DOHH2 (cell line): Measurements from ENCODE around the gene BTBD16.

Experiments used
- H3F3A ChIP-seq: fragments of 200-600 bp; sonication (generic), shearing (Covaris generic); 2 replicates; pipeline ENCODE4 v1.6.0; 2016; ENCODE audit warnings: antibody characterized with exemption, mild to moderate bottlenecking; ENCODE audit not compliant: control insufficient read depth, insufficient read depth
- H3K27ac ChIP-seq: fragments of 200-600 bp; sonication (generic); 2 replicates; pipeline ENCODE4 v1.5.1; 2014; ENCODE audit warnings: low read depth, mild to moderate bottlenecking, low read length, moderate library complexity
- H3K27me3 ChIP-seq: fragments of 200-600 bp; sonication (generic); 2 replicates; pipeline ENCODE4 v1.6.1; 2014; ENCODE audit warnings: mild to moderate bottlenecking, low read length, mixed read lengths; ENCODE audit not compliant: control insufficient read depth
- H3K36me3 ChIP-seq: fragments of 200-600 bp; sonication (generic); 2 replicates; pipeline ENCODE4 v1.6.1; 2014; ENCODE audit warnings: mild to moderate bottlenecking, low read length, moderate library complexity, mixed read lengths; ENCODE audit not compliant: control insufficient read depth
- H3K4me1 ChIP-seq: fragments of 200-600 bp; sonication (generic); 2 replicates; pipeline ENCODE4 v1.6.1; 2014; ENCODE audit warnings: mild to moderate bottlenecking, low read length, mixed read lengths; ENCODE audit not compliant: control insufficient read depth
- H3K4me2 ChIP-seq: fragments of 200-600 bp; sonication (generic); 2 replicates; pipeline ENCODE4 v1.6.0; 2014; ENCODE audit warnings: mild to moderate bottlenecking, low read length, moderate library complexity
- H3K4me3 ChIP-seq: fragments of 200-600 bp; sonication (generic); 2 replicates; pipeline ENCODE4 v1.5.1; 2014; ENCODE audit warnings: mild to moderate bottlenecking, low read length, mixed read lengths
- H3K79me2 ChIP-seq: fragments of 200-600 bp; sonication (generic); 2 replicates; pipeline ENCODE4 v1.6.1; 2014; ENCODE audit warnings: mild to moderate bottlenecking, low read length, mixed read lengths; ENCODE audit not compliant: control insufficient read depth
- H3K9me2 ChIP-seq: fragments of 200-600 bp; sonication (generic); replicated peaks from 2 replicates; pipeline ENCODE4 v1.6.1; 2014; ENCODE audit warnings: mild to moderate bottlenecking, low read length, mixed read lengths; ENCODE audit not compliant: control insufficient read depth
- H3K9me3 ChIP-seq: fragments of 200-600 bp; sonication (generic); 2 replicates; pipeline ENCODE4 v1.6.1; 2014; ENCODE audit warnings: antibody characterized with exemption, low read length, mixed read lengths; ENCODE audit not compliant: control insufficient read depth, insufficient read depth
- H4K20me1 ChIP-seq: fragments of 200-600 bp; sonication (generic); 2 replicates; pipeline ENCODE4 v1.6.0; 2014; ENCODE audit warnings: low read depth, mild to moderate bottlenecking, antibody characterized with exemption, low read length, moderate library complexity; ENCODE audit not compliant: control insufficient read depth, insufficient read depth
- CTCF ChIP-seq: fragments of 200-600 bp; sonication (generic); IDR thresholded peaks from one replicate; pipeline ENCODE4 v1.5.1; 2014; ENCODE audit warnings: antibody characterized with exemption, mild to moderate bottlenecking, low read depth, low read length; ENCODE audit not compliant: poor library complexity, severe bottlenecking
- EZH2phosphoT487 ChIP-seq: fragments of 200-600 bp; sonication (generic); IDR thresholded peaks from 2 replicates; pipeline ENCODE4 v1.6.1; 2017; ENCODE audit warnings: borderline replicate concordance, mild to moderate bottlenecking, antibody characterized with exemption, low read length, moderate library complexity, mixed read lengths

The BTBD16 gene

GRCh38 chr10:122301055-122301810 lies 30.1 kb downstream of the BTBD16 start:
- H3K4me1 ChIP-seq = peaks cover 9% of the 10 kb centered on the region
- no peak overlapping the region for H3K4me2 ChIP-seq
- peaks cover 8% of the 10 kb centered on the region; the same call in 1 of the 2 replicates for H3K27me3 ChIP-seq
- H4K20me1 ChIP-seq = no peaks in the 10 kb centered on the region
- peaks cover 4% of the 10 kb centered on the region for H3K9me3 ChIP-seq
- H3K9me2 ChIP-seq = no peaks in the 10 kb centered on the region
- H3K79me2 ChIP-seq = no peaks in the 10 kb centered on the region
- no peak overlapping the region for H3K27ac ChIP-seq
- TF ChIP-seq EZH2phosphoT487 (no peak), CTCF (no peak)
- H3K4me3 ChIP-seq = no peak overlapping the region
- H3K36me3 ChIP-seq = no peaks in the 10 kb centered on the region
- H3F3A ChIP-seq = no peaks in the 10 kb centered on the region

GRCh38 chr10:122301811-122302115 lies 30.7 kb downstream of the BTBD16 start:
- Histone ChIP-seq H3K27me3 (peaks cover 4% of the 10 kb centered on the region; the same call in 1 of the 2 replicates), H4K20me1 (no peaks in the 10 kb centered on the region), H3K4me1 (peaks cover 14% of the 10 kb centered on the region), H3K79me2 (no peaks in the 10 kb centered on the region), H3K9me2 (no peaks in the 10 kb centered on the region), H3K9me3 (peaks cover 4% of the 10 kb centered on the region), H3K36me3 (no peaks in the 10 kb centered on the region), H3K27ac (no peak overlapping the region), H3K4me3 (no peak overlapping the region), H3F3A (no peaks in the 10 kb centered on the region), H3K4me2 (no peak overlapping the region)
- TF ChIP-seq EZH2phosphoT487 (no peak), CTCF (no peak)

- TF ChIP-seq EZH2phosphoT487 (no peak), CTCF (no peak)
- peaks cover 20% of the 10 kb centered on the region for H3K4me1 ChIP-seq
- no peak overlapping the region for H3K4me3 ChIP-seq
- peaks cover 4% of the 10 kb centered on the region; the same call in 1 of the 2 replicates for H3F3A ChIP-seq
- peaks cover 4% of the 10 kb centered on the region for H3K9me3 ChIP-seq
- no peaks in the 10 kb centered on the region for H3K27me3 ChIP-seq
- H3K27ac ChIP-seq = no peak overlapping the region
- H3K4me2 ChIP-seq = no peak overlapping the region
- H4K20me1 ChIP-seq = no peaks in the 10 kb centered on the region
- no peaks in the 10 kb centered on the region for H3K36me3 ChIP-seq
- H3K79me2 ChIP-seq = no peaks in the 10 kb centered on the region
- H3K9me2 ChIP-seq = no peaks in the 10 kb centered on the region
Measured at GRCh38 chr10:122302315-122302714, 31.2 kb downstream of the BTBD16 start.
